Neuronal stem cell (in vitro differentiated cells): Measurements from ENCODE around the gene PNRC1. TPM values are rescaled to one million over a fixed set of nuclear protein-coding genes. Genes with fewer than 3 reads are reported as not detected.

ENCODE experiments used
- DNase-seq: peaks from one replicate; pipeline ENCODE4 v3.0.0-alpha.2; 2013; ENCODE audit warnings: low spot score
- H2AFZ ChIP-seq: one replicate; pipeline ENCODE4 v1.6.1; 2013; ENCODE audit warnings: mild to moderate bottlenecking, low read length, inconsistent platforms
- H2AK5ac ChIP-seq: 2 replicates; pipeline ENCODE4 v1.6.1; 2013; ENCODE audit warnings: low read depth, mild to moderate bottlenecking, inconsistent platforms, low read length, moderate library complexity, mixed read lengths
- H2BK120ac ChIP-seq: 2 replicates; pipeline ENCODE4 v1.6.1; 2013; ENCODE audit warnings: low read depth, mild to moderate bottlenecking, inconsistent platforms, low read length, moderate library complexity, mixed read lengths
- H2BK12ac ChIP-seq: one replicate; pipeline ENCODE4 v1.6.1; 2013; ENCODE audit warnings: low read length, inconsistent platforms
- H2BK15ac ChIP-seq: 2 replicates; pipeline ENCODE4 v1.6.1; 2013; ENCODE audit warnings: mild to moderate bottlenecking, low read length, inconsistent platforms, mixed read lengths
- H2BK5ac ChIP-seq: one replicate; pipeline ENCODE4 v1.6.1; 2013; ENCODE audit warnings: inconsistent platforms, mild to moderate bottlenecking, low read length, moderate library complexity
- H3K14ac ChIP-seq: one replicate; pipeline ENCODE4 v1.6.1; 2013; ENCODE audit warnings: low read length, inconsistent platforms
- H3K18ac ChIP-seq: 2 replicates; pipeline ENCODE4 v1.6.1; 2013; ENCODE audit warnings: low read length, inconsistent platforms
- H3K23ac ChIP-seq: 2 replicates; pipeline ENCODE4 v1.6.1; 2013; ENCODE audit warnings: low read depth, mild to moderate bottlenecking, mixed read lengths, low read length, inconsistent platforms; ENCODE audit not compliant: poor library complexity
- H3K27ac ChIP-seq: replicated peaks from 3 replicates; pipeline ENCODE4 v1.5.1; 2013; ENCODE audit warnings: low read length, inconsistent platforms
- H3K27me3 ChIP-seq, 3 experiments: 2 replicates each; pipeline ENCODE4 v1.6.1; 2013; ENCODE audit warnings: low read length in 3 of 3, mild to moderate bottlenecking in 2 of 3, inconsistent platforms in 1 of 3, low read depth in 1 of 3, mixed read lengths in 1 of 3, moderate library complexity in 1 of 3; ENCODE audit not compliant: control insufficient read depth in 3 of 3, insufficient read depth in 3 of 3
- H3K36me3 ChIP-seq, 2 donors: replicated peaks in 1 of 2; 2 replicates each; pipeline ENCODE4 v1.6.1; 2013; ENCODE audit warnings: low read length in 2 of 2; ENCODE audit not compliant: control insufficient read depth in 2 of 2, insufficient read depth in 2 of 2
- H3K4ac ChIP-seq: 2 replicates; pipeline ENCODE4 v1.6.1; 2013; ENCODE audit warnings: inconsistent platforms, mild to moderate bottlenecking, low read length, moderate library complexity
- H3K4me1 ChIP-seq, 2 donors: 1 replicate in 1 of 2; 2 replicates in 1 of 2; pipeline ENCODE4 v1.6.1; 2013; ENCODE audit warnings: low read length in 2 of 2, low read depth in 1 of 2; ENCODE audit not compliant: control insufficient read depth in 2 of 2, insufficient read depth in 1 of 2
- H3K4me2 ChIP-seq: one replicate; pipeline ENCODE4 v1.6.1; 2013; ENCODE audit warnings: mild to moderate bottlenecking, low read length, inconsistent platforms; ENCODE audit not compliant: insufficient read depth, poor library complexity, severe bottlenecking
- H3K4me3 ChIP-seq, 2 donors: 2 replicates each; pipeline ENCODE4 v1.5.1; 2013; ENCODE audit warnings: low read length in 2 of 2, mild to moderate bottlenecking in 2 of 2, inconsistent platforms in 1 of 2, moderate library complexity in 1 of 2
- H3K79me1 ChIP-seq: one replicate; pipeline ENCODE4 v1.6.1; 2013; ENCODE audit warnings: low read depth, mild to moderate bottlenecking, inconsistent platforms, low read length, moderate library complexity
- H3K9ac ChIP-seq: one replicate; pipeline ENCODE4 v1.6.1; 2013; ENCODE audit warnings: mild to moderate bottlenecking, low read depth, low read length, inconsistent platforms; ENCODE audit not compliant: poor library complexity
- H3K9me3 ChIP-seq, 2 donors: replicated peaks in 1 of 2; 2 replicates each; pipeline versions ENCODE3 to v1.6.1; 2013; ENCODE audit warnings: low read length in 2 of 2, mild to moderate bottlenecking in 2 of 2, inconsistent platforms in 1 of 2, low read depth in 1 of 2, mixed read lengths in 1 of 2, moderate library complexity in 1 of 2; ENCODE audit not compliant: control insufficient read depth in 2 of 2, insufficient read depth in 1 of 2
- H4K8ac ChIP-seq: one replicate; pipeline ENCODE4 v1.6.1; 2013; ENCODE audit warnings: low read depth, mild to moderate bottlenecking, inconsistent platforms, low read length, moderate library complexity
- H4K91ac ChIP-seq: one replicate; pipeline ENCODE4 v1.6.1; 2013; ENCODE audit warnings: low read length, low read depth, mild to moderate bottlenecking, inconsistent platforms; ENCODE audit not compliant: poor library complexity
- WGBS, 2 donors: extraction: QIAGEN DNeasy Blood & Tissue Kit; methylation state at CpG; one replicate each; pipeline ENCODE4 v1.1.7; 2013; ENCODE audit warnings: missing lambda C conversion rate in 2 of 2, mixed read lengths in 1 of 2; ENCODE audit not compliant: insufficient read length in 2 of 2, insufficient replicate concordance in 1 of 2; ENCODE audit errors: extremely low coverage in 2 of 2; 5-methylcytosine and 5-hydroxymethylcytosine counted together
- small RNA-seq: library from polyadenylated mRNA; stranded (forward); fragments of <200 nt; extraction: miRNeasy Mini kit (QIAGEN cat#:217004); gene quantifications from one replicate; pipeline ENCODE3, GENCODE V24; 2013; ENCODE audit not compliant: insufficient read depth

PNRC1 gene

DNA sequence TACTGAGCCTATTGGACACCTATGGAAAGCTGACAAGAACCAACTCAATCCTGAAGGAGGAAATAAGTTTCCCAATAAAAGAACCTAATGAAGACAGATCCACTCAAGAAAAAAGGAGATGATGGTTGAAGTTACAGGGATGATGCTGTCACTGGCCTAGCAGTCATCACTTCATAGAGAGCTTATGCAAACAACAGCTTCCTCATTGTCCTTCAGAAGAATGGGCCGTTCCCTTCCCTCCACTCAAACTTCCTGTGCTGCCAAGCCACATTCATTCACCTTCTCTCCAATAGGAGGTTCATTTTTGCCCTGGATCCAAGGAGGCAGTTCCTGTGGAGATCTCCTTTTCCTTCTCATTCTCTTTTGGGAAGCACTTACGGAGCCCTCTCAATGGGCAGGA lies 51.5 kb downstream of the PNRC1 start:
- Histone ChIP-seq H3K4me2 (no peak overlapping the region), H3K14ac (no peak overlapping the region), H2AK5ac (no peak overlapping the region), H3K27me3 (no peaks in the 10 kb centered on the region), H2BK120ac (no peak overlapping the region), H3K4me1 (no peaks in the 10 kb centered on the region), H3K18ac (no peak overlapping the region), H2AFZ (no peak overlapping the region), H3K79me1 (no peaks in the 10 kb centered on the region), H2BK15ac (no peak overlapping the region), H3K23ac (no peak overlapping the region), H3K36me3 (no peaks in the 10 kb centered on the region), H3K9ac (no peak overlapping the region), H4K8ac (no peak overlapping the region), H3K27ac (no peak overlapping the region), H2BK5ac (no peak overlapping the region), H3K4me3 (no peak overlapping the region), H3K4ac (no peak overlapping the region), H2BK12ac (no peak overlapping the region), H3K9me3 (peaks cover 2 to 6% of the 10 kb centered on the region in 2 donors), H4K91ac (no peak overlapping the region)
- WGBS, 2 donors, result no CpG with 5 or more reads among the region's 2 CpGs
- DNase-seq, result no peak

DNA sequence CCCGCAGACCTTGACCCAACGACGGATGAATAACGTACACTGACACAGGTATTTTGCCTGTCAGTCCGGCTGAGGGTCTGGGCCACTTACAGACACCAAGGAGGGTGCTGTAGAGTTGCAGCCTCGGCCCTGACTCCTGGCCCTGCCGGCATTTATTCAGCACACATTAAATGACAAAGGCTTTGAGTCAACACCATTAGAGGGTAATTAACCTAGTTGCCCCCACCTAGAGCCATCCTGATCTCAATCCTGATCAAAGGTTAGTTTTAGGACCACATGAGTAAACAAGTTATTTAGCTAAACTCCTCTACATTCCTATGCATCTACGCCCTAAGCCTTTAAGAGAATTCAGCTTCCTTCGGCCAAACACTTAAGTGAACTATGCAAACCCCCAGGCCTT lies 53.4 kb downstream of the PNRC1 start:
- DNase-seq, result no peak

DNA sequence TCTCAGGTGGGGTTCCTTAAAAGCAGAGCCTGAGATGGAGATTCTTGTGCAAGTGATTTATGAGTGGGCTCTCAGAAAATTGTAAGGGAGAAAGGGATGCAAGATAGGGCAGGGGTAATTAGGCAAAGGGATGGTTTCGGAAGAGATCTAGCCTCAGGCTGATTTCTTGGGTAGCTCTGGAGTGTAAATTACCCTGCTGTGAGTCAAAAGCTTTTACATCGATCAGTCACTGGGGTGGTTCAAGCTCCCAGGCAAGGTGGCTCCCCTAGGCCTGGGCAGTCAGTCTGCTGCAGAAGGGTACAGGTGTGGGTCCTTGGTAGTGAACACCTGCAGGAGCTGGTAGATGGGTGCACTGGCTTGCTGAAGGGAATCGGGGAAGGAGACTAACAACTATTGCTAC lies 54.2 kb downstream of the PNRC1 start:
- H2BK12ac ChIP-seq, result no peak overlapping the region

More for the DNA sequence above, 53.4 kb downstream of the PNRC1 start:
- no peak overlapping the region for H2BK15ac ChIP-seq
- H3K4me1 ChIP-seq, result no peaks in the 10 kb centered on the region
- no peak overlapping the region for H3K4me3 ChIP-seq
- no peak overlapping the region for H2BK5ac ChIP-seq
- H3K4me2 ChIP-seq, result no peak overlapping the region
- no peak overlapping the region for H3K23ac ChIP-seq
- H2AK5ac ChIP-seq, result no peak overlapping the region
- no peak overlapping the region for H2BK12ac ChIP-seq
- no peak overlapping the region for H3K4ac ChIP-seq
- H3K36me3 ChIP-seq, result no peaks in the 10 kb centered on the region
- peaks cover 1 to 3% of the 10 kb centered on the region in 2 donors for H3K9me3 ChIP-seq
- no peak overlapping the region for H3K14ac ChIP-seq
- H3K27me3 ChIP-seq, result no peaks in the 10 kb centered on the region
- no CpG with 5 or more reads among the region's 9 CpGs for WGBS, 2 donors
- no peak overlapping the region for H4K8ac ChIP-seq
- no peaks in the 10 kb centered on the region for H3K79me1 ChIP-seq
- no peak overlapping the region for H4K91ac ChIP-seq
- no peak overlapping the region for H3K18ac ChIP-seq
- no peak overlapping the region for H2AFZ ChIP-seq
- H2BK120ac ChIP-seq, result no peak overlapping the region
- no peak overlapping the region for H3K9ac ChIP-seq
- no peak overlapping the region for H3K27ac ChIP-seq

More for the DNA sequence above, 54.2 kb downstream of the PNRC1 start:
- Histone ChIP-seq H4K91ac (no peak overlapping the region), H3K27ac (no peak overlapping the region), H2AFZ (no peak overlapping the region), H2BK5ac (no peak overlapping the region), H3K14ac (no peak overlapping the region), H2AK5ac (no peak overlapping the region), H4K8ac (no peak overlapping the region), H3K36me3 (no peaks in the 10 kb centered on the region), H3K23ac (no peak overlapping the region), H3K9me3 (no peaks in the 10 kb centered on the region), H2BK120ac (no peak overlapping the region), H3K9ac (no peak overlapping the region), H3K4me2 (no peak overlapping the region), H3K4me3 (no peak overlapping the region), H3K4me1 (no peaks in the 10 kb centered on the region), H3K79me1 (no peaks in the 10 kb centered on the region), H3K4ac (no peak overlapping the region), H3K18ac (no peak overlapping the region), H2BK15ac (no peak overlapping the region), H3K27me3 (no peaks in the 10 kb centered on the region)
- DNase-seq, result no peak
- no CpG with 5 or more reads among the region's 3 CpGs for WGBS, 2 donors

Small RNA genes lying within 50 kb of the gene (small RNA-seq; reads per million reads assigned to genes)
- gene RN7SL336P, result not detected
- not detected for gene RNU2-61P
